Activated B cell treated with CpG ODN at 0.5 μM for 24 hours (primary cell): ENCODE results near the gene GDPD5. TPM values are rescaled to one million over a fixed set of nuclear protein-coding genes. Genes with fewer than 3 reads are reported as not detected.
A peak's percentile ranks its signal among the peaks of the same experiment; 100 is the strongest.

ENCODE experiments used
- ATAC-seq: fragments of 200-7000 bp; cut with Tn5 transposase; one replicate; pipeline ENCODE4 v1.10.0; 2021; ENCODE audit warnings: low read depth, mild to moderate bottlenecking, moderate library complexity
- CTCF ChIA-PET: fragments of 350-600 bp; sonication (Branson Sonifier 250); formaldehyde crosslinking; loops from one replicate; lab custom pipeline; 2021; ENCODE audit warnings: antibody characterized with exemption; lab: Charles Lee
- POLR2A ChIA-PET: fragments of 350-600 bp; sonication (Branson Sonifier 250); formaldehyde crosslinking; loops from one replicate; lab custom pipeline; 2021; ENCODE audit warnings: antibody characterized with exemption; lab: Charles Lee
- DNase-seq: peaks from one replicate; pipeline ENCODE4 v3.0.0; 2022
- H3K27ac Mint-ChIP-seq: one replicate; pipeline ENCODE4 v1.8.0; 2020; ENCODE audit warnings: mixed read lengths
- H3K27me3 Mint-ChIP-seq: one replicate; pipeline ENCODE4 v1.8.0; 2021; ENCODE audit warnings: mixed read lengths
- H3K36me3 Mint-ChIP-seq: one replicate; pipeline ENCODE4 v1.8.0; 2021; ENCODE audit warnings: low read depth, mixed read lengths
- H3K4me1 Mint-ChIP-seq: one replicate; pipeline ENCODE4 v1.8.0; 2021; ENCODE audit warnings: mixed read lengths
- H3K4me3 Mint-ChIP-seq: one replicate; pipeline ENCODE4 v1.8.0; 2020; ENCODE audit warnings: mild to moderate bottlenecking, mixed read lengths
- H3K9me3 Mint-ChIP-seq: one replicate; pipeline ENCODE4 v1.8.0; 2020; ENCODE audit warnings: mixed read lengths
- CTCF ChIP-seq: fragments of 200-600 bp; IDR thresholded peaks from one replicate; pipeline ENCODE4 v1.8.0; 2022; ENCODE audit warnings: antibody characterized with exemption, mild to moderate bottlenecking
- intact Hi-C: fragments of 100-400 bp; cut with micrococcal nuclease; formaldehyde crosslinking; loops from one replicate; pipeline ENCODE4 v1.15.1; 2024
- total RNA-seq: library from RNA; stranded (reverse); gene quantifications from 2 replicates; pipeline ENCODE4 v1.2.3, GENCODE V29; 2022

Gene GDPD5
- total RNA-seq: 22.2 and 23.9 TPM in 2 replicates

- Mint-ChIP-seq H3K27me3 (peaks cover 3% of the 10 kb centered on the region), H3K4me3 (peak within 1 kb of the TSS; percentile 85), H3K4me1 (peaks cover 32% of the 10 kb centered on the region), H3K9me3 (no peaks in the 10 kb centered on the region), H3K36me3 (no peaks in the 10 kb centered on the region), H3K27ac (no peak within 1 kb of the TSS)
- ChIA-PET CTCF (interaction anchor here (1.0 to 1.5 kb wide), 4 partner anchors 9 to 136 kb away, joined by 3 to 8 read pairs (median 6); no protein-coding TSS in a partner anchor), POLR2A (interaction anchor here (0.6 to 1.0 kb wide), 2 partner anchors 12 to 161 kb away, joined by 3 to 5 read pairs; no protein-coding TSS in a partner anchor)
- ATAC-seq (peak; percentile 93), DNase-seq (peak; percentile 88)
- intact Hi-C loops: loop anchor here (1.0 to 5.0 kb wide), 6 partner anchors 8 to 578 kb away; partner anchors contain the start of genes RPS3, SPCS2 and XRRA1
- TF ChIP-seq CTCF: no peak
Measured at GRCh38 chr11:75525433-75526191, at the start of gene GDPD5. Gene GDPD5 (minus strand): TSS chr11:75525941. CDS start chr11:75477735, 48,206 bp downstream.

- Mint-ChIP-seq H3K4me3 (no peak overlapping the region), H3K4me1 (peaks cover 21% of the 10 kb centered on the region), H3K27ac (no peak overlapping the region), H3K9me3 (peaks cover 2% of the 10 kb centered on the region), H3K27me3 (no peaks in the 10 kb centered on the region), H3K36me3 (peaks cover 2% of the 10 kb centered on the region)
- ChIA-PET CTCF (interaction anchor here (1.2 kb wide), 1 partner anchor 12 kb away, joined by 4 read pairs; the partner anchor contains the start of gene SERPINH1), POLR2A (interaction anchor here (0.6 to 1.9 kb wide), 4 partner anchors 9 to 653 kb away, joined by 3 to 6 read pairs (median 4); partner anchors contain the start of gene SERPINH1)
- no peak for TF ChIP-seq CTCF
- intact Hi-C loops: no loop called here
- ATAC-seq (no peak), DNase-seq (no peak)
Measured at GRCh38 chr11:75574698-75575602, 49.2 kb upstream of the GDPD5 start.

- intact Hi-C loops: no loop called here
- H3K4me3 Mint-ChIP-seq: no peak overlapping the region
- H3K9me3 Mint-ChIP-seq: peaks cover 2% of the 10 kb centered on the region
- ChIA-PET POLR2A (no interaction called here), CTCF (no interaction called here)
- TF ChIP-seq CTCF: no peak
- no peak for ATAC-seq
- DNase-seq: no peak
- H3K27me3 Mint-ChIP-seq: no peaks in the 10 kb centered on the region
- peaks cover 10% of the 10 kb centered on the region for H3K36me3 Mint-ChIP-seq
- H3K4me1 Mint-ChIP-seq: peaks cover 15% of the 10 kb centered on the region
- no peak overlapping the region for H3K27ac Mint-ChIP-seq
Measured at GRCh38 chr11:75572744-75573143, 47.0 kb upstream of the GDPD5 start.

GRCh38 chr11:75571625-75572024 is 45.9 kb upstream of the GDPD5 start:
- Mint-ChIP-seq H3K9me3 (peaks cover 2% of the 10 kb centered on the region), H3K4me1 (peaks cover 11% of the 10 kb centered on the region), H3K36me3 (peaks cover 10% of the 10 kb centered on the region), H3K27ac (no peak overlapping the region), H3K27me3 (no peaks in the 10 kb centered on the region), H3K4me3 (no peak overlapping the region)
- ChIA-PET CTCF (no interaction called here), POLR2A (no interaction called here)
- TF ChIP-seq CTCF: no peak
- DNase-seq: no peak
- ATAC-seq: no peak
- intact Hi-C loops: no loop called here
